SU-DHL-6 (cell line): ENCODE results near the gene FBXW8.

ENCODE experiments used
- CTCF ChIP-seq: fragments of 200-600 bp; sonication (generic); IDR thresholded peaks from one replicate; pipeline ENCODE4 v1.5.1; 2017; ENCODE audit warnings: antibody characterized with exemption, mild to moderate bottlenecking, low read length, moderate library complexity; ENCODE audit not compliant: insufficient read depth, poor library complexity, severe bottlenecking
- EZH2phosphoT487 ChIP-seq: fragments of 200-600 bp; sonication (generic), shearing (Covaris generic); conservative IDR thresholded peaks from 2 replicates; pipeline ENCODE4 v1.6.1; 2018; ENCODE audit warnings: mild to moderate bottlenecking, antibody characterized with exemption, low read length, moderate library complexity, mixed read lengths

DNA sequence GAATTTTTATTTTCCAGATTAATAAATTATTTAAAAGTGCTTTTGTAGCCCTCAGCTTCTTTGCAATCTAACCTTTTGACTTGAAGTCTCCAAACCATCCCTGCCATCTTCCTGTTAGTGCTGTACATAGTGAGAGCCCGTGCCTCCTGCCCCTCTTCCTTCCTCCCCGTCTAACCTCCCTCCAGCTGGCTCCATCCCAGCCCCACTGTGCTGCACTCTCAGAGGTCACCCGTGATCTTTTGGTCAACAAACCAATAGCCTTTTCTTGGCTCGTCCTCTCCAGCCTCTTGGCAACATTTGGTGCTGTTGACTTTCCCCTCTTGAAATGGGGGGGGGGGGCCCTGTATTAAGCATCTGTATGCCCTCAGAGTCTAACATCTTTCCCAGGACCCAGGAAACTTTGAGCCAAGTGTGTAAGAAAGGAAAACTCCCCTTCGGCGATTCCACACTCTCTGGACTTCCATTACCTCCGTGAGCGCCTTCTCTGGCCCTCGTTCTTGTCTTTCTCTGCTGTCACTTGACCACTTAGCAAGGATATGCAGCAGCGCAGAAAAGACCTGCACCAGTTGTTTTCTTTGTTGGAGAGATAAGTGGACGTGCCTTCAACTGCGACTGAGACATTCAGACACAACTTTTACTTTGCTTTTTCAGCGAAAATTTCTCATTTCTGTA lies 44.1 kb downstream of the FBXW8 start:
- TF ChIP-seq CTCF = no peak
- TF ChIP-seq EZH2phosphoT487 = no peak
